Measurements from ENCODE around the gene UACA. TPM values are rescaled to one million over a fixed set of nuclear protein-coding genes. Genes with fewer than 3 reads are reported as not detected.

The UACA gene
- total and polyA plus RNA-seq, 2 of the 8 experiments (the other 6 are each of a cell fraction or from before 2014, with no cell fraction given): 28.6 to 38.9 TPM

DNA sequence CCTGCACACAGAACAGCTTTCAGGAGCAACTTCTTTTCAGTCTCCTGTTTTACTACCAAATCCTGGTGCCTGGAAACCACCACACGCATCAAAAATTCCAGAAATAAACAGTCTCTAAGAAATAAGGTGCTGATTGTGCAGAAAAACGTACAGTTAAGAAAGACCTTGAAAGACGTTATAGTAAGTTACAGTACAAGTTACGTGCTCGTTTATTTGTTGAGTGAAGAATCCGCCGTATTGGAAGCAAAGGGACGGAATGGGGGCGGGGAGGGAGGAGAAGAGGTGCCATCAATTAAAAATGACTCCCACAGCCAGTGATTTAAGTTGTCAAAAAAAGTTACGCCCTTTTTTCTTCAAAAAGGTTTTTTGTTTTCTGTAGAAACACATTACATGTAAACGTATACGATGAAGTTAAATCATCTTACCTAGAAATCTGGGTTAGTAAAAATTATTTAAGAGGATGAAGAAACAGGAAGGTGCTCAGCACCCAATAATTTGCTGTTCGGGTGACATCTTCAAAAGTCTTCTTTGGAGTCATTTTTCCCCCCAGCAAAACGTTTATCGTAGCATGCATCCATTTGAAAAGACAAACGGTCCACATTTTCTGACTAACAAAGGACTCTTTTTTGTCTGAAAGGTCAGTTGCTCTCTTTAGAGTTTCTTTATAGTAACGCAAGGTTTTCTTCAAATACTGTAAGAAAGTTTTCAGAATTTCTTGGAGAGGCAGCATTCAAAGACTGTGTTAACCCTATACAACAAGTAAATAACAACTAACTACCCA, 782 bp upstream of the UACA start:
- H4K8ac ChIP-seq (ENCODE audit: extremely low read depth, insufficient read depth, low read length): no peak overlapping the region
- 13% methylated on average over 17 of the region's 17 CpGs; no CpG with 5 or more reads in 1 of the 2 experiments for WGBS, 2 experiments (ENCODE audit: extremely low coverage in 1 of 2, insufficient coverage in 1 of 2, insufficient read length in 1 of 2, insufficient replicate concordance in 2 of 2, low coverage in 1 of 2, low lambda C conversion rate in 2 of 2, missing lambda C conversion rate in 1 of 2)
- no peaks in the 10 kb centered on the region for H4K20me1 ChIP-seq (replicated peaks in 1 of 2; ENCODE audit: control insufficient read depth in 1 of 2, insufficient read depth in 2 of 2, low read length in 2 of 2)
- peak overlapping the region; percentile 78 to 84 for H3K4me2 ChIP-seq (ENCODE audit: insufficient read depth in 1 of 2, low read depth in 2 of 2, low read length in 2 of 2)
- no peak overlapping the region for H3K14ac ChIP-seq (ENCODE audit: insufficient read length)
- no peaks in the 10 kb centered on the region for H3K79me1 ChIP-seq (ENCODE audit: low read depth, low read length)
- no peak overlapping the region for H2AK5ac ChIP-seq (ENCODE audit: low read depth, low read length)
- H3K18ac ChIP-seq (ENCODE audit: extremely low read depth, low read length): peak overlapping the region; percentile 19; the same call in 1 of the 2 replicates
- no peaks in the 10 kb centered on the region for H3K9me3 ChIP-seq (ENCODE audit: insufficient read depth in 2 of 2, low read depth in 1 of 2, low read length in 1 of 2)
- H4K5ac ChIP-seq (ENCODE audit: insufficient read length, low read depth, low read length): peak overlapping the region; percentile 7
- H3K23ac ChIP-seq (ENCODE audit: insufficient read length): no peak overlapping the region
- H3K27ac ChIP-seq (ENCODE audit: low read depth, low read length): no peak overlapping the region; the same call in 1 of the 2 replicates
- H2BK15ac ChIP-seq (ENCODE audit: low read length): 0 out of 2 replicates have a peak overlapping the region, but pooled peaks have one; percentile 31
- H2BK12ac ChIP-seq (ENCODE audit: low read depth, low read length): no peak overlapping the region
- H2BK5ac ChIP-seq (ENCODE audit: low read depth, low read length): peak overlapping the region; percentile 6; the same call in 1 of the 2 replicates
- no peak overlapping the region for H4K91ac ChIP-seq (replicated peaks; ENCODE audit: insufficient read length, low read length)
- no peak overlapping the region for H2BK120ac ChIP-seq (replicated peaks; ENCODE audit: low read depth, low read length)
- H3K79me2 ChIP-seq (ENCODE audit: control insufficient read depth in 1 of 2, insufficient read depth in 2 of 2, low read length in 2 of 2): peaks cover 0 to 12% of the 10 kb centered on the region in 2 experiments; a peak in 2 of 4 replicates
- peak overlapping the region; percentile 74 to 84 (median 80) for H3K4me3 ChIP-seq (ENCODE audit: extremely low read depth in 1 of 4, insufficient read depth in 2 of 4, low read depth in 3 of 4, low read length in 4 of 4)
- H3K9ac ChIP-seq (replicated peaks in 1 of 4; ENCODE audit: extremely low read depth in 1 of 4, low read depth in 3 of 4, low read length in 3 of 4): peak overlapping the region; percentile 10 to 56 (median 32); a peak in 6 of 7 replicates
- peaks cover 0 to 3% (median 0%) of the 10 kb centered on the region in 4 experiments; a peak in 3 of 7 replicates for H3K4me1 ChIP-seq (replicated peaks in 1 of 4; ENCODE audit: control insufficient read depth in 3 of 4, insufficient read depth in 4 of 4, low read length in 3 of 4)
- POLR2A ChIA-PET (ENCODE audit: partially characterized antibody): interaction anchor here (0.5 to 1.0 kb wide), 4 partner anchors 11 to 81 kb away, joined by 3 read pairs; no protein-coding TSS in a partner anchor
- no peak overlapping the region for H2BK20ac ChIP-seq (ENCODE audit: low read length)
- no peak overlapping the region for H3K56ac ChIP-seq (replicated peaks; ENCODE audit: insufficient read length, low read depth, low read length)
- peak overlapping the region; percentile 75; the same call in 1 of the 2 replicates for H2AFZ ChIP-seq (ENCODE audit: low read length)
- FAIRE-seq (peak; percentile 24), DNase-seq (ENCODE audit: low read depth in 1 of 2, low spot score in 2 of 2) (no peak)
- no peak overlapping the region for H3K4ac ChIP-seq (replicated peaks; ENCODE audit: insufficient read length, low read depth, low read length)
- H3K36me3 ChIP-seq (ENCODE audit: control insufficient read depth in 2 of 4, insufficient read depth in 4 of 4, low read length in 3 of 4): no peaks in the 10 kb centered on the region
- no peaks in the 10 kb centered on the region for H3K27me3 ChIP-seq (replicated peaks in 1 of 4; ENCODE audit: control insufficient read depth in 3 of 4, extremely low read depth in 1 of 4, insufficient read depth in 3 of 4, low read length in 3 of 4)
- CTCF ChIA-PET (ENCODE audit: partially characterized antibody): interaction anchor here (0.7 kb wide), 1 partner anchor 19 kb away, joined by 3 read pairs; no protein-coding TSS in a partner anchor
- peaks cover 5% of the 10 kb centered on the region; the same call in 1 of the 2 replicates for H3K23me2 ChIP-seq (ENCODE audit: low read depth, low read length)
- peak; percentile 62 for TF ChIP-seq SAP30 (IDR thresholded peaks at IDR 0.05; ENCODE audit: insufficient read depth, insufficient replicate concordance, low read length)
- TF ChIP-seq TCF12 (IDR thresholded peaks at IDR 0.05; ENCODE audit: low read depth, low read length): no peak
